ENCODE results near the gene HBEGF. TPM values are rescaled to one million over a fixed set of nuclear protein-coding genes. Genes with fewer than 3 reads are reported as not detected.

The HBEGF gene
- total RNA-seq, 1 donor from 2014 or later = 25.0 TPM

DNA sequence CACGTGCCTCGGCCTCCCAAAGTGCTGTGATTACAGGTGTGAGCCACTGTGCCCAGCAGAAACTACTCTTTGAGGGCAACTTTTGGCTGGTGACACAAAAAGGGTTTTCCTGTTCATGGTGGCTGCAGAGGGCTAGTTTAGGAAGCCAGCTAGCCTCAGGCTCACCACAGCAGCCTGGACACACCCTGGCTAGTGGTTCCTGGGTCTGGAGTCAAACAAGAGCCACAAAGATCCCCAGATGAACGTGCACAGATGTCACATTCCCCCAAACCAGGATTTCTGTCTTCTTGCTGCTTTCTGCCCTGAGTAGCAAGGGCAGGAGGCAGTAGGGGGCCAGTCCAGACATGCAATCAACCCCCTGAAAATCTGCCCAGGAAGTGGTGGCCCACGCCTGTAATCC, 6.8 kb downstream of the HBEGF start:
- H3K4me3 ChIP-seq (ENCODE audit: low read depth, low read length) = no peak overlapping the region
- TF ChIP-seq, protein P1, sequence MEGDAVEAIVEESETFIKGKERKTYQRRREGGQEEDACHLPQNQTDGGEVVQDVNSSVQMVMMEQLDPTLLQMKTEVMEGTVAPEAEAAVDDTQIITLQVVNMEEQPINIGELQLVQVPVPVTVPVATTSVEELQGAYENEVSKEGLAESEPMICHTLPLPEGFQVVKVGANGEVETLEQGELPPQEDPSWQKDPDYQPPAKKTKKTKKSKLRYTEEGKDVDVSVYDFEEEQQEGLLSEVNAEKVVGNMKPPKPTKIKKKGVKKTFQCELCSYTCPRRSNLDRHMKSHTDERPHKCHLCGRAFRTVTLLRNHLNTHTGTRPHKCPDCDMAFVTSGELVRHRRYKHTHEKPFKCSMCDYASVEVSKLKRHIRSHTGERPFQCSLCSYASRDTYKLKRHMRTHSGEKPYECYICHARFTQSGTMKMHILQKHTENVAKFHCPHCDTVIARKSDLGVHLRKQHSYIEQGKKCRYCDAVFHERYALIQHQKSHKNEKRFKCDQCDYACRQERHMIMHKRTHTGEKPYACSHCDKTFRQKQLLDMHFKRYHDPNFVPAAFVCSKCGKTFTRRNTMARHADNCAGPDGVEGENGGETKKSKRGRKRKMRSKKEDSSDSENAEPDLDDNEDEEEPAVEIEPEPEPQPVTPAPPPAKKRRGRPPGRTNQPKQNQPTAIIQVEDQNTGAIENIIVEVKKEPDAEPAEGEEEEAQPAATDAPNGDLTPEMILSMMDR (conservative IDR thresholded peaks at IDR 0.05; ENCODE audit: low read depth, low read length) = no peak
- no peak for DNase-seq (ENCODE audit: low read depth)

DNA sequence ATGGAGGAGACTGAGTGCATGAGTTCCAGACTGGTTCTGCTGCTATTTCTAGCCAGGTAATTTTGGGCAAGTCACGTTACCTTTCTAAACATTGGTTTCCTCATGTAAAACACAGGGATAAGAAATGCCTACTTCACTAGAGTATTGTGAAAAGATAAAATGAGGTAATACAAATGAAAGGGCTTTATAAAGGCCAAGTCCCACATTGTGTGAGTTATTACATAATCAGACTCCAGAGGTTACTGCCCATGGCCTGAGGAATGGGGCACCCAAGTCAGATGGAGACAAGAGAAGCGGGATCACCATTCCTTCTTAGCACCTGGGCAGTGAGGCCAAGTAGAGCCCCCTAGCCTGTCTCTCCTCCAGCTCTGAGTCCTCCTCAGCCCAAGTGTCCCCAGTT, 7.5 kb downstream of the HBEGF start:
- TF ChIP-seq, protein P1 (conservative IDR thresholded peaks at IDR 0.05; ENCODE audit: low read depth, low read length) = no peak
- no peak for DNase-seq (ENCODE audit: low read depth)
- H3K4me3 ChIP-seq (ENCODE audit: low read depth, low read length) = no peak overlapping the region

DNA sequence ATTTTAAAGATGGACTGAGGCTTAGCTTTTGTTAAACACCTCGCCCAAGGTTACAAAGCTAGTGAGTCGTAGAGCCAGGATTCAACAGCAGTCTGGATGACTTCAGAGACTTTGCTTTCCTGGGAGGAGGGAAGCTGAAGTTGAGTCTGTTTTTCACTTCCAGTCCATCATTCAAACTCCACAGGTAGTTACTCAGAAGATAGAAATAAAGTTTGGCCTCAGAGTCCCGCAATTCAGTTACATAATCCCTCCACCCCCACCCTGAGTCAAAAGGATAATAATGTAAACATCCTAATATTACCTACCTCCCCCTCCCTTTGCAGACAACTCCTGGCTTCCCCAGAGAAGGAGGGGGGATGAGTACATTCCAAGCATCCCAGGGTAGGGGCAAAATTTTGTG, 8.1 kb downstream of the HBEGF start:
- TF ChIP-seq, protein P1 (conservative IDR thresholded peaks at IDR 0.05; ENCODE audit: low read depth, low read length) = no peak
- no peak for DNase-seq (ENCODE audit: low read depth)
- H3K4me3 ChIP-seq (ENCODE audit: low read depth, low read length) = no peak overlapping the region

DNA sequence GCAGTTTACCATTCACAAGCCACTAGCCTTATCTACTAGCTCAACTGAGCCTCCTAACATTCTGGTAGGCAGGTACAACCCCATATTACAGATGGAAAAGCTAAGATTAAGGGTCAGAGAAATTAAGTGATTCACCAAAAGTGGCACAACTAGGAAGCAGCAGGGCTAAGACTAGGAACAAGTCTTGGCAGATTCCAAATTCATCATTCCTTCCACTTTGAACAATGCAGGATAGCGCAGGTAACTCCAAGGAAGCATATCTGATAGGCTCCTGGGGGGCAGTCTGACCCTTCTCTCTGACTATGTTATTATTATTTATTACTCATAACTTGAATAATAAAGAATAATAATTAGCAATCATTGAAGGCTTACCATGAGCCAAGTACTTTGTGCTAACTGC, 8.5 kb downstream of the HBEGF start:
- no peak overlapping the region for H3K4me3 ChIP-seq (ENCODE audit: low read depth, low read length)
- DNase-seq (ENCODE audit: low read depth) = no peak
- TF ChIP-seq, protein P1 (conservative IDR thresholded peaks at IDR 0.05; ENCODE audit: low read depth, low read length) = no peak

DNA sequence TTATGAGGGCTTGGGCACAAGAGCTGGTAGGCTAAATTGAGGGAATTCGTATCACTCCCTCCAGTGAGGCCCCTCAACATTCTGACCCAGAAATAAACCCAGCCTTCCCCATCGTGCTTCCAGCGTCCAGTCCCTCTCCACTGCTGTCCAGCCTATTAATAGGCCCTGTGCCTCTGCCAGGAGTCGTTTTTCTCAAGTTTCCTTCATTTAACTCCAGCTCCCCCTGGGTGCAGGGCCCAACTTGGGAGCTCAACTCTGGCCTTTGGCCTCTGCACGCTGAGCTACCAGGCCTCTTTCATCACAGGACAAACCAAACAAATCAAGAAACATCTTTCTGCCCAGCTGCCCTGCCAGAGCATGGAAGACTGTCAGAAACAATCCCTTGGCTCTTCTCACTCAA, 10.0 kb downstream of the HBEGF start:
- DNase-seq (ENCODE audit: low read depth) = no peak
- H3K4me3 ChIP-seq (ENCODE audit: low read depth, low read length) = no peak overlapping the region
- TF ChIP-seq, protein P1 (conservative IDR thresholded peaks at IDR 0.05; ENCODE audit: low read depth, low read length) = no peak

DNA sequence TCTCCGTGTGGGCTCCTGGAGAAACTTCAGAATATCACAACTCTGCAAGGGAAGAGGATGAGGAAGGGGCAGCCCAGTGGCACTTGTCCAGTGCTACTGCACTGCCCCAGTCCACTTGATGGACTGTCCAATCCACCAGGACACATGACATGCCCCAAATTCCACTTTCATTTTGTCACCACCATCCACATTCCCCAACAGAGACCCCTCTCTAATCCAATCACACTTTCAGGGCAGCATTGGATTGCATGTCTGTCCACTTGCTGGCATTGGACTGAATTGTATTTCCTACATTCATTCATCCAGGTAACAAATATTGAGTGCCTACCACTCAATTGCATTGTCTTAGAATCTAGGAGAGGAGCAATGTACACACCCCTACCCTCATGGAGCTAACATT, 14.8 kb downstream of the HBEGF start:
- H3K4me3 ChIP-seq (ENCODE audit: low read depth, low read length) = no peak overlapping the region
- no peak for DNase-seq (ENCODE audit: low read depth)
- TF ChIP-seq, protein P1 (conservative IDR thresholded peaks at IDR 0.05; ENCODE audit: low read depth, low read length) = no peak

DNA sequence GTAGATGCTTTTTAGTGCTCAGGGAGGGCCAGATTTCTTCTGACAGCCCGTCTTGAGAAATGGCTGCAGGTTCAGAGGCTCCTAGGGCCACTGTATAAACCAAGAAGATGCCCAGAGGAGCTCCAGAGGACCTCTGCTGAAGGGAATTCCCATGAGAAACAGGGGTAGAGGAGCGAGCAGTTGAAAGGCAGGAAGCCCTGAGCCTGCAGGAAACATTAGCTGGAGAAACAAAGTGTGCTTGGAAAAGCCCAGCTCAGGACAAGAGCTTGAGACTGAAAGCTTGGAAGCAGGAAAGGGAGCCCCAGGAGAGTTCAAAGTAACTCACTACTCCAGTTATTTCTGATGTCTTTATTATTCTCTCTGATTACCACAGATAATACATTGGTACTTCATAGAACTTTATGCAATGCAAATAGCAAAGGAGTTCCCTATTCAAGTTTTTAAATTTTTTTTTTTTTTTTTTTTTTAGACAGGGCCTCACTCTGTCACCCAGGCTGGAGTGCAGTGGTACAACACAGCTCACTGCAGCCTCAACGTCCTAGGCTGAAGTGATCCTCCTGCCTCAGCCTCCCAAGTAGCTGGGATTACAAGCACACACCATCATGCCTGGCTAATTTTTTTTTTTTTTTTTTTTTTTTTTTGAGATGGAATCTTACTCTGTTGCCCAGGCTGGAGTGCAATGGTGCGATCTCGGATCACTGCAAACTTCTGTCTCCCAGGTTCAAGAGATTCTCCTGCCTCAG, 16.5 kb downstream of the HBEGF start:
- H3K4me3 ChIP-seq (ENCODE audit: low read depth, low read length) = no peak overlapping the region
- TF ChIP-seq, protein P1 (conservative IDR thresholded peaks at IDR 0.05; ENCODE audit: low read depth, low read length) = no peak
- no peak for DNase-seq (ENCODE audit: low read depth)
